NCI-H2171 treated with DMSO at 0.1 percent for 48 hours (cell line): ENCODE measurements around the gene BBS5.
A peak's percentile ranks its signal among the peaks of the same experiment; 100 is the strongest.
"Not testable (repeated sequence)": the region's sequence is repeated elsewhere in the genome, so short reads cannot be mapped to it uniquely, and the experiment has no call there.

Experiments
- DNase-seq: peaks from one replicate; lab custom pipeline; 2025; lab: John Stamatoyannopoulos, UW

BBS5 gene

GRCh38 chr2:169479257-169480078 is at the start of gene BBS5:
TSS of gene BBS5 (plus strand) at chr2:169479494. CDS start at chr2:169479554, 60 bp downstream.
- peak; percentile 74 for DNase-seq

- DNase-seq: not testable (repeated sequence)
These were observed 47.5 kb upstream of the BBS5 start for GRCh38 chr2:169431772-169432171.

- not testable (repeated sequence) for DNase-seq
These were observed 45.1 kb upstream of the BBS5 start for GRCh38 chr2:169434236-169434635.

GRCh38 chr2:169438466-169439072 is 40.7 kb upstream of the BBS5 start:
- no peak for DNase-seq

- DNase-seq: no peak
These were observed 39.4 kb upstream of the BBS5 start for GRCh38 chr2:169439900-169440299.

GRCh38 chr2:169446452-169446851 is 32.8 kb upstream of the BBS5 start:
- no peak for DNase-seq

GRCh38 chr2:169448316-169448715 is 31.0 kb upstream of the BBS5 start:
- DNase-seq: no peak

GRCh38 chr2:169448865-169449264 is 30.4 kb upstream of the BBS5 start:
- no peak for DNase-seq

- DNase-seq: peak; percentile 49
These were observed 27.2 kb upstream of the BBS5 start for GRCh38 chr2:169452080-169452479.

GRCh38 chr2:169453044-169453443 is 26.2 kb upstream of the BBS5 start:
- not testable (repeated sequence) for DNase-seq

GRCh38 chr2:169461143-169461542 is 18.2 kb upstream of the BBS5 start:
- no peak for DNase-seq

GRCh38 chr2:169462896-169463695 is 16.2 kb upstream of the BBS5 start:
- no peak for DNase-seq

GRCh38 chr2:169464466-169464865 is 14.8 kb upstream of the BBS5 start:
- DNase-seq: no peak

- DNase-seq: no peak
These were observed 14.4 kb upstream of the BBS5 start for GRCh38 chr2:169464882-169465281.

GRCh38 chr2:169468841-169469240 is 10.5 kb upstream of the BBS5 start:
- DNase-seq: no peak

- DNase-seq: no peak
These were observed 9.2 kb upstream of the BBS5 start for GRCh38 chr2:169469952-169470572.

GRCh38 chr2:169472249-169472648 is 7.0 kb upstream of the BBS5 start:
- no peak for DNase-seq

GRCh38 chr2:169476459-169476858 is 2.8 kb upstream of the BBS5 start:
- no peak for DNase-seq

- DNase-seq: no peak
These were observed 955 bp upstream of the BBS5 start for GRCh38 chr2:169478339-169478738.

GRCh38 chr2:169478745-169479256 is 493 bp upstream of the BBS5 start:
- no peak for DNase-seq

GRCh38 chr2:169480079-169480465 is 778 bp downstream of the BBS5 start:
- no peak for DNase-seq

GRCh38 chr2:169485650-169486138 is 6.4 kb downstream of the BBS5 start:
- no peak for DNase-seq
